Measurements from ENCODE around the gene ATP10B. TPM values are rescaled to one million over a fixed set of nuclear protein-coding genes. Genes with fewer than 3 reads are reported as not detected.
A peak's percentile ranks its signal among the peaks of the same experiment; 100 is the strongest.
"Not testable (repeated sequence)": the region's sequence is repeated elsewhere in the genome, so short reads cannot be mapped to it uniquely, and the experiment has no call there.

ATP10B gene
- polyA plus RNA-seq, 1 donor: 0.48 TPM

DNA sequence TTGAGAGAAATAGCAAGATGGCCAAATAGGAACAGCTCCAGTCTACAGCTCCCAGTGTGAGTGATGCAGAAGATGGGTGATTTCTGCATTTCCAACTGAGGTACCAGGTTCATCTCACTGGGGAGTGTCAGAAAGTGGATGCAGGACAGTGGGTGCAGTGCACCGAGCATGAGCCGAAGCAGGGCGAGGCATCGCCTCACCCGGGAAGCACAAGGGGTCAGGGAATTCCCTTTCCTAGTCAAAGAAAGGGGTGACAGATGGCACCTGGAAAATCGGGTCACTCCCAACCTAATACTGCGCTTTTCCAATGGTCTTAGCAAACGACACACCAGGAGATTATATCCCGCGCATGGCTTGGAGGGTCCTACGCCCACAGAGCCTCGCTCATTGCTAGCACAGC lies 39.0 kb downstream of the ATP10B start:
- not testable (repeated sequence) for DNase-seq

GRCh38 chr5:160805376-160805775 lies 46.6 kb downstream of the ATP10B start:
- DNase-seq: no peak

DNA sequence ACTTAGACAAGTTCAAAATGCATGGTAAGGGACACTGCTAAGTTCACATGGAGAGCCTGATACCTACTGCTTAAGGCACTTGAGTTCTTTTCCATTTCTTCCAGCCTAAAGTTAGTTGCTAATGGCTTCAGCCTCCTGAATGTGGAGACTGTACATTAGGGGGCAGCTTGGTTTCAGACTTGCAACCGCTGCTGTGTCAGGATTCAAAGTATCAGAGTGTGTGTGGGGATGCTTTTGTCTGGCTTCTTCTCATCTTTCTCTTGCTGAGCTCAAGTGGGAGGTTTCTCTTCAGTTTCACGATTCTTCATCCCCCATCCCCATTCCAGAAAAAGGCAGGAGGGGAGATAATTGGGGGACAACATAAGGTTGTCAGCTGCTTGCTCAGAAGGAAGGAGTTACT lies 49.4 kb downstream of the ATP10B start:
- peak; percentile 16 for DNase-seq

- DNase-seq: peak; percentile 30
These were observed 51.4 kb downstream of the ATP10B start for GRCh38 chr5:160800375-160801275.

- no peak for DNase-seq
These were observed 52.8 kb downstream of the ATP10B start for GRCh38 chr5:160799184-160799583.

- DNase-seq: no peak
These were observed 55.0 kb downstream of the ATP10B start for GRCh38 chr5:160797020-160797419.

- DNase-seq: no peak
These were observed 58.5 kb downstream of the ATP10B start for GRCh38 chr5:160793530-160793899.

DNA sequence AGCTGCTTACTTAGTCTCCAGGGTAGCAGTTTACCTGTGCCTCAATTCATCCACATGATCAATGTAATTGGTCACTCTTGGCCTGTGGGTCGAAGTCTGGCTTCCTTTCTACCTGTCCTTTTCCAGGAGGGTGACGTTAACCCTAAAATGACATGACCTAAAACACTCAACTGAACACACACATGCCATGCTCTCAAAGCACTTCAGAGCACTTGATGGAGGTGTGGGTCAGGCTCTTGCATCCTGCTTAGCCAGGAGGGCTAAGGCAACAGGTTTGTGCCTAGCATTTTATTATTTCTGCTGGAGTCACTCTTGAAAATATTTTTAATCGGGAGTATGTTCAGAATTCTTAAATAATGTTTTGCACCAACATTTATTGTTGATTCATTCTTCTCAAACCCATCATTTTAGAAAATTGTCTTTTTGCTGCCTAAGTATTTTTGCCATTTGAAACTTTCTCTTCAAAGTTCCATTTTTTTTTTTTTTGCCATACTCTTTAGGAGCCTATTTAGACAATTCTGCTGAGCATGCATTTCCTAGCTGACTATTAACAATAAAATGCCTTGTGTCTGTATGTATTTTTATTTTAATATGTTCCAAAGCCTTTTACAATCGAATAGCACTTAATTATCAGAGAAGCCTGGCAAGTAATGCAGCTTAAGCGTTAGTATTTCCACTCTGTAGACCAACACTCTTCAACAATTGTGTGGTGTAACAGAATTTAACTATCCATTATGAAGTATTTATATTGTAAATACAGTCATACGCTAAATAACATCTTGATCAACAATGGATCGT lies 59.1 kb downstream of the ATP10B start:
- no peak for DNase-seq

GRCh38 chr5:160792281-160792680 lies 59.7 kb downstream of the ATP10B start:
- no peak for DNase-seq

GRCh38 chr5:160789219-160789859 lies 62.7 kb downstream of the ATP10B start:
- no peak for DNase-seq

DNA sequence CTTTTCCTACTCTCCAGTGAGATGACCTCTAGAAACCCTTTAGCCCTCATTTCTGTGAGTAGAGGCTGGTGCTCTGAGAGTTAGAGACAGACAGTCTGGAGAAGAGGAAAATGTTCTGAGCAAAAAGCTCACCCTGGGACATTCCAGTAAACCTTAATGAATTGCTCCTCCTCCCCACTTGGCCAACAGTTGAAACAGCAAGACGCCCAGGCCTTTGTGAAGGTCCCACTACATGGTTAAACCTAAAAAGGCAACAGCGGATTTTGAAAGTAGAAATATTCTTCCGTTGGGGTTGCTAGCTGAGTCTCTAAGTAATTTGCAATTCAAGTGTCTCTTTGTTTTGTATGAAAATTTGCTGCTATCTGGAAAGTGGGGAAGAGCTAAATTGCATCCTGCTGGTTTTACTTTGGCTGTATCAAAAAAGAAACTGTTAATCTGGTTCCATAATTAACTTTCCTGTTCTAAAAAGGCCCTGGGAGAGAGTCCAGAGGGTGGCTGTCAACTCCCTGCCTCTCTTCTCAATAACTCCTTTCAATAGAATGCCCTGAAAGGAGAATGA lies 63.8 kb downstream of the ATP10B start:
- no peak for DNase-seq

- no peak for DNase-seq
These were observed 64.8 kb downstream of the ATP10B start for GRCh38 chr5:160787240-160787639.

GRCh38 chr5:160774666-160775315 lies 77.2 kb downstream of the ATP10B start:
- no peak for DNase-seq

DNA sequence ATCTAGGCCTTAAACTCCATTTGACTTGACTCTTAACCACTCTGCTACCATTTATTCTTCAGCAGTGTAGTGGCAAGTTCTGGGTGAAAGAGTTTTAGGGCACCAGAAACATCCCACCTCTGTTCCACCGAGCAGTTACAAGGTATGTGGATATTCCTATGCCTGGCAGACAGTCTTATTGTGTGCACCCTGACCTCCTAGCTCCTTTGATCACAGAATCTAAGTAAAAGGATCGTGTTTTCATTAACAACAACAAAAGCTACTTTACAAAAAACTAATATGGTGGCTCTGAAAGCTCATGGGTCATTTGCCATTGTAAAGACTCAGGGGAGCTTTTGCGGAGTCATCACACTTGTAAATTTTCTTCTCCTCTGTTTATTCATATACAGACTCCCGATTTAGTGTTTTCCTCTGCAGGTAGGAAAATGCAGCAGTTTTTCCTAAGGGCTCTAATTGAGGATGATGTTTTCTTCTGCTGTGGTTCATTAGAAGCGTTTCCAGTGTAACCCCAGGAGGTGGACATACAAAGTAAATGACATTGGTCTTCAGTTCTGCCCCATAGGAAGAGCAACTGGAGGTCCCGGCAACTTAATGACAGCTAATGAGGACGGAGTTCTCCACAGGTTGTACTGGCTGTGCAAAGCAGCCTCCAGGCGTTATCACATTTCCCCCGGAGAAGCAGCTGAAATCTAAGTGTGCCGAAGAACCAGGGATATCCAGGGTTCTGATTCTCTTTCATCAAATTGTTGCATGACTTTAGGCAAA lies 78.2 kb downstream of the ATP10B start:
- no peak for DNase-seq

DNA sequence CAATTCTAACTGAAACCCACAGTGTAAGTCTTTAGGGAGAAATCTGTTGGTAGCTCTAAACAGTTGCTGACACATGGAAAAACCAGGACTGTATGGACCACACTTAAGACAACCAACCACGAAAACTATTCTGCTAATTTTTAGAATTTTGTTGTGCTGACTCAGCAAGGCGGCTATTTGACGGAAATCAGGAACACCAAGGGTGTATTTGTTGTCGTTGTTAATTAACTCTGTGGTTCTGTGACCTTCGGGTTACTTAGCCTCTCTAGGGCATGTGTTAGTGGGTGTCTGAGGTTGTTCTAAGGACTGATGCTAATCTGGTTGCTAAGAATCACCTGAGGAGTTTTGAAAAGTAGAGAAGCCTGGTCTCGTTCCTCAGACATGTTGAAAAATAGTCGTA lies 79.2 kb downstream of the ATP10B start:
- no peak for DNase-seq

DNA sequence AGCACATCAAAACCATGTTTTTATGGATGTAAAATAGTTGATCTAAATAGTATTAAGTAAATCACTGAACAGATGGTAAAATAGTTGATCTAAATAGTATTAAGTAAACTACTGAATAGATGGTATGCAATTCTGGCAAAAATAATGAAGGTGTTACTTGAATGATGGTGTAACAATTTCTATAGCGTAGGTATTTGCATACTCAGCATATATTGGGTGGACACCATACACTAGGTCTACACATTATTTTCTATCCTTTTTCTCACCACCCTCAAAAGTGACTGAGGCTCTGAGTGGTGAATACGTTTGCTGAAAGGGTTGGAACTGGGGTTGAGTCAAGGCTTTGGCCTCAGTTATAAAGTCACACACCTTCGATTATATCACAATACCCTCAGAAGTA lies 81.3 kb downstream of the ATP10B start:
- DNase-seq: no peak

DNA sequence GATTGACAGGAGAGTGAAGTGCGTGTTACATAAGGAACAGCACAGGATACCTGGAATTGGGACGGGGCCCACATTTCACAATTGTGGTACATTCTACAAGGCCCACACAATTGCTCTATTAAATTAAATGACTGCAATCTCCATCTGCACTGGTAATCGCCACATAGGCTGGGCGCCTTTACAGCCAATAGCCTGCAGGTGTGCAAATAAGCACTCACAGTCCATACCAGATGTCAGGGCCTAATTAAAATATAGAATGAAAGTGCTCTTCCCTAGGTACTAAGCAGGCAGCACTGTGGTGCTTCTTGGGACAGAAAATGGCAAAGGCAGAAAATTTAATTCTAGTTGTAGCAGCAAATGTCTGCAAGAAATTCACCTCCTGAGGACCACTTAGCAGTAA lies 82.7 kb downstream of the ATP10B start:
- no peak for DNase-seq

GRCh38 chr5:160767062-160767461 lies 84.9 kb downstream of the ATP10B start:
- DNase-seq: no peak

GRCh38 chr5:160760008-160760407 lies 92.0 kb downstream of the ATP10B start:
- DNase-seq: no peak

- DNase-seq: no peak
These were observed 94.8 kb downstream of the ATP10B start for GRCh38 chr5:160757194-160757593.

GRCh38 chr5:160750938-160751657 lies 100.9 kb downstream of the ATP10B start:
- DNase-seq: no peak

Data from hindlimb muscle (tissue), 1 donor.